Measurements from ENCODE around the gene CDH18. TPM values are rescaled to one million over a fixed set of nuclear protein-coding genes. Genes with fewer than 3 reads are reported as not detected.

Gene CDH18
- total and polyA plus RNA-seq, 2 of the 4 experiments (the other 2 are of a cell fraction), result 0.24 to 1.1 TPM

DNA sequence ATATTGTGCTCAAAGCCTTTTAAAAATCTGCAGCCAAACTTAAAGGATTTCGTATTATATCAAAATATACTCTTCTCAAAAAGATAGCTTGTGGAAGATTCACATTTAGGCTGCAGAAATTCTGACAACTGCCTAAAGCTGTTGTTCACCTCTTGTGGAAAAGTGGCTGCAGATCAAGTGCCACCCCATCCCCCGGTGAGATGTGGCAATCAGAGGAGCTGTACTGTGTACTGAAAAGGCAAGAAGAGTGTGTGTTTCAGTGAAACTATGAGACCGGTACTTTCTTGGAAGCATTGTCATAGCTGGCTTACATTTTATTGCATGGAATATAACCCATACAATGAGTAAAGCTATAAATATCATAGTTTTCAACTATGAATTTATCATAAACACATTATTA, 64.3 kb downstream of the CDH18 start:
- Histone ChIP-seq H2BK20ac (ENCODE audit: low read depth, low read length) (no peak overlapping the region), H2BK5ac (ENCODE audit: low read depth, low read length, poor library complexity, severe bottlenecking) (no peak overlapping the region), H3K27me3 (ENCODE audit: control insufficient read depth, insufficient read depth, low read length) (no peaks in the 10 kb centered on the region), H3K56ac (ENCODE audit: extremely low read depth, insufficient read depth, low read length) (no peak overlapping the region), H3K27ac (ENCODE audit: insufficient read depth, low read length) (no peak overlapping the region), H2AK5ac (ENCODE audit: low read depth, low read length) (no peak overlapping the region), H3K23ac (ENCODE audit: low read depth, low read length) (no peak overlapping the region), H3K4me2 (ENCODE audit: low read depth, low read length) (no peak overlapping the region), H4K20me1 (ENCODE audit: insufficient read depth, low read length) (no peaks in the 10 kb centered on the region), H4K91ac (ENCODE audit: insufficient read depth, low read depth, low read length) (no peak overlapping the region), H2BK15ac (ENCODE audit: low read depth, low read length) (no peak overlapping the region), H3K79me1 (ENCODE audit: low read depth in 1 of 2, low read length in 2 of 2) (no peaks in the 10 kb centered on the region), H3K9me3 (ENCODE audit: control insufficient read depth, insufficient read depth, low read length) (no peaks in the 10 kb centered on the region), H3K9ac (ENCODE audit: low read depth, low read length) (no peak overlapping the region), H3K4me1 (ENCODE audit: control insufficient read depth, insufficient read depth, low read length) (peaks cover 3% of the 10 kb centered on the region), H2AFZ (replicated peaks; ENCODE audit: low read length, poor library complexity) (no peak overlapping the region), H3K9me1 (ENCODE audit: insufficient read depth, low read length) (no peaks in the 10 kb centered on the region), H3K4ac (ENCODE audit: low read depth, low read length) (no peak overlapping the region), H3K18ac (ENCODE audit: low read depth, low read length) (no peak overlapping the region), H4K8ac (ENCODE audit: low read depth in 2 of 2, low read length in 2 of 2) (no peak overlapping the region), H4K5ac (ENCODE audit: low read depth, low read length) (no peak overlapping the region), H3K4me3 (ENCODE audit: insufficient read depth, low read depth, low read length) (no peak overlapping the region), H3K36me3 (ENCODE audit: control insufficient read depth, insufficient read depth, low read length) (no peaks in the 10 kb centered on the region), H3K14ac (replicated peaks; ENCODE audit: low read depth, low read length) (no peak overlapping the region), H2AK9ac (replicated peaks; ENCODE audit: low read depth, low read length, poor library complexity) (no peak overlapping the region), H2BK120ac (ENCODE audit: low read depth, low read length) (no peak overlapping the region)
- BruUV-seq (replicated peaks), result no TSS peak
- WGBS, 2 experiments (ENCODE audit: extremely low coverage in 2 of 2, insufficient read length in 1 of 2), result no CpG with 5 or more reads among the region's 3 CpGs
- in situ Hi-C loops (cut with MboI; ENCODE audit: low sequenced_read_pairs), result no loop called here
- TF ChIP-seq CEBPB (IDR thresholded peaks at IDR 0.05; ENCODE audit: low read depth, low read length) (peak; percentile 49; the same call in 1 of the 2 replicates), MAFK (IDR thresholded peaks at IDR 0.05; ENCODE audit: low read depth, low read length) (no peak)
- CTCF ChIA-PET, result no interaction called here
- ATAC-seq (ENCODE audit: low read depth) (peak; percentile 44; the same call in 1 of the 2 replicates), DNase-seq (peak; percentile 6)
- dilution Hi-C loops (cut with HindIII; ENCODE audit: low sequenced_read_pairs, unreplicated experiment), result no loop called here
- intact Hi-C loops (cut with micrococcal nuclease), result no loop called here
- POLR2A ChIA-PET (ENCODE audit: unreplicated experiment), result no interaction called here
